H1 (cell line): ENCODE measurements around the gene PRKCA. TPM values are rescaled to one million over a fixed set of nuclear protein-coding genes. Genes with fewer than 3 reads are reported as not detected.

Experiments used
- CTCF ChIA-PET: fragments of 300-600 bp; sonication (Branson Sonifier 250); formaldehyde crosslinking; loops from one replicate; lab custom pipeline; 2021; ENCODE audit not compliant: partially characterized antibody; lab: Charles Lee
- POLR2A ChIA-PET: fragments of 300-600 bp; sonication (Branson Sonifier 250); formaldehyde crosslinking; loops from one replicate; lab custom pipeline; 2021; ENCODE audit warnings: inconsistent platforms; ENCODE audit not compliant: partially characterized antibody; lab: Charles Lee
- DNase-seq, 2 experiments: peaks; one replicate each; pipeline versions ENCODE4 v3.0.0 to v3.0.0-alpha.2; 2010 to 2022; ENCODE audit warnings: low spot score in 2 of 2, low read depth in 1 of 2, mixed read lengths in 1 of 2
- FAIRE-seq: peaks from 2 replicates; lab custom pipeline; 2011; peaks lifted over from hg19 to GRCh38; lab: Jason Lieb, UNC
- H2AFZ ChIP-seq: 2 replicates; pipeline ENCODE4 v1.8.1; 2012; ENCODE audit warnings: low read length, inconsistent platforms
- H2AK5ac ChIP-seq: 2 replicates; pipeline ENCODE4 v1.6.1; 2013; ENCODE audit warnings: low read depth, low read length
- H2BK120ac ChIP-seq: replicated peaks from 2 replicates; pipeline ENCODE3; 2013; ENCODE audit warnings: low read depth, low read length, inconsistent platforms
- H2BK12ac ChIP-seq: 2 replicates; pipeline ENCODE4 v1.6.1; 2013; ENCODE audit warnings: low read depth, low read length
- H2BK15ac ChIP-seq: 2 replicates; pipeline ENCODE4 v1.6.1; 2013; ENCODE audit warnings: low read length
- H2BK20ac ChIP-seq: 2 replicates; pipeline ENCODE4 v1.6.1; 2013; ENCODE audit warnings: low read length
- H2BK5ac ChIP-seq: 2 replicates; pipeline ENCODE4 v1.6.1; 2013; ENCODE audit warnings: low read depth, low read length
- H3K14ac ChIP-seq: 2 replicates; pipeline ENCODE4 v1.6.1; 2013; ENCODE audit warnings: inconsistent platforms; ENCODE audit not compliant: insufficient read length
- H3K18ac ChIP-seq: 2 replicates; pipeline ENCODE4 v1.6.1; 2013; ENCODE audit warnings: low read length; ENCODE audit errors: extremely low read depth
- H3K23ac ChIP-seq: 2 replicates; pipeline ENCODE4 v1.6.1; 2013; ENCODE audit warnings: inconsistent platforms; ENCODE audit not compliant: insufficient read length
- H3K23me2 ChIP-seq: 2 replicates; pipeline ENCODE4 v1.6.1; 2013; ENCODE audit warnings: low read depth, low read length
- H3K27ac ChIP-seq: 2 replicates; pipeline ENCODE4 v1.6.1; 2011; ENCODE audit warnings: low read depth, low read length, inconsistent platforms
- H3K27me3 ChIP-seq, 4 experiments: replicated peaks in 1 of 4; 1 replicate in 1 of 4; 2 replicates in 3 of 4; pipeline versions ENCODE4 v1.6.1 to v1.8.1; 2011 to 2013; ENCODE audit warnings: low read length in 3 of 4, mild to moderate bottlenecking in 3 of 4, inconsistent platforms in 2 of 4, mixed read lengths in 2 of 4, moderate library complexity in 1 of 4; ENCODE audit not compliant: control insufficient read depth in 3 of 4, insufficient read depth in 3 of 4; ENCODE audit errors: extremely low read depth in 1 of 4
- H3K36me3 ChIP-seq, 4 experiments: 2 replicates each; pipeline versions ENCODE4 v1.6.1 to v1.8.1; 2011 to 2013; ENCODE audit warnings: mild to moderate bottlenecking in 4 of 4, low read length in 3 of 4, moderate library complexity in 2 of 4, control low read depth in 1 of 4, inconsistent platforms in 1 of 4; ENCODE audit not compliant: insufficient read depth in 4 of 4, control insufficient read depth in 2 of 4
- H3K4ac ChIP-seq: replicated peaks from 2 replicates; pipeline ENCODE3; 2013; ENCODE audit warnings: low read length, low read depth, mixed read lengths, inconsistent platforms; ENCODE audit not compliant: insufficient read length
- H3K4me1 ChIP-seq, 4 experiments: replicated peaks in 1 of 4; 1 replicate in 1 of 4; 2 replicates in 3 of 4; pipeline versions ENCODE4 v1.6.1 to v1.8.1; 2011 to 2013; ENCODE audit warnings: low read length in 3 of 4, inconsistent platforms in 2 of 4, mixed read lengths in 1 of 4; ENCODE audit not compliant: insufficient read depth in 4 of 4, control insufficient read depth in 3 of 4
- H3K4me2 ChIP-seq, 2 experiments: 2 replicates each; pipeline versions ENCODE4 v1.6.1 to v1.8.1; 2011 to 2013; ENCODE audit warnings: low read depth in 2 of 2, low read length in 2 of 2, control low read depth in 1 of 2, inconsistent platforms in 1 of 2, mild to moderate bottlenecking in 1 of 2; ENCODE audit not compliant: insufficient read depth in 1 of 2
- H3K4me3 ChIP-seq, 4 experiments: fragments of 200-600, 300-600 bp in 1 of 4; sonication (generic), shearing (Covaris generic), sonication (Bioruptor Twin) in 1 of 4; 2 replicates each; pipeline versions ENCODE4 v1.5.1 to v1.8.1; 2011 to 2016; ENCODE audit warnings: low read length in 4 of 4, low read depth in 3 of 4, control low read depth in 2 of 4, inconsistent platforms in 2 of 4, mild to moderate bottlenecking in 2 of 4, mixed read lengths in 1 of 4, moderate library complexity in 1 of 4; ENCODE audit not compliant: insufficient read depth in 2 of 4; ENCODE audit errors: extremely low read depth in 1 of 4
- H3K56ac ChIP-seq: replicated peaks from 2 replicates; pipeline ENCODE3; 2013; ENCODE audit warnings: low read depth, mild to moderate bottlenecking, mixed read lengths, low read length, inconsistent platforms; ENCODE audit not compliant: insufficient read length
- H3K79me1 ChIP-seq: 2 replicates; pipeline ENCODE4 v1.6.1; 2013; ENCODE audit warnings: low read depth, low read length, control low read depth
- H3K79me2 ChIP-seq, 2 experiments: 2 replicates each; pipeline versions ENCODE4 v1.6.1 to v1.8.1; 2012 to 2013; ENCODE audit warnings: low read length in 2 of 2, mild to moderate bottlenecking in 2 of 2, inconsistent platforms in 1 of 2; ENCODE audit not compliant: insufficient read depth in 2 of 2, control insufficient read depth in 1 of 2
- H3K9ac ChIP-seq, 4 experiments: replicated peaks in 1 of 4; 1 replicate in 1 of 4; 2 replicates in 3 of 4; pipeline versions ENCODE4 v1.6.1 to v1.8.1; 2011 to 2013; ENCODE audit warnings: low read depth in 3 of 4, low read length in 3 of 4, control low read depth in 2 of 4, mild to moderate bottlenecking in 2 of 4, moderate library complexity in 2 of 4, inconsistent platforms in 1 of 4; ENCODE audit errors: extremely low read depth in 1 of 4
- H3K9me3 ChIP-seq, 2 experiments: 2 replicates each; pipeline versions ENCODE4 v1.6.1 to v1.8.1; 2012 to 2013; ENCODE audit warnings: mild to moderate bottlenecking in 2 of 2, moderate library complexity in 2 of 2, control low read depth in 1 of 2, inconsistent platforms in 1 of 2, low read depth in 1 of 2, low read length in 1 of 2, mixed read lengths in 1 of 2; ENCODE audit not compliant: insufficient read depth in 2 of 2
- H4K20me1 ChIP-seq, 2 experiments: replicated peaks in 1 of 2; 2 replicates each; pipeline versions ENCODE3 to v1.8.1; 2011 to 2013; ENCODE audit warnings: inconsistent platforms in 2 of 2, low read length in 2 of 2, mild to moderate bottlenecking in 1 of 2; ENCODE audit not compliant: insufficient read depth in 2 of 2, control insufficient read depth in 1 of 2
- H4K5ac ChIP-seq: 2 replicates; pipeline ENCODE4 v1.6.1; 2013; ENCODE audit warnings: low read length, low read depth, mixed read lengths, inconsistent platforms; ENCODE audit not compliant: insufficient read length
- H4K8ac ChIP-seq: 2 replicates; pipeline ENCODE4 v1.8.0; 2013; ENCODE audit warnings: mild to moderate bottlenecking, moderate library complexity, low read length, inconsistent platforms; ENCODE audit not compliant: insufficient read depth; ENCODE audit errors: extremely low read depth
- H4K91ac ChIP-seq: replicated peaks from 2 replicates; pipeline ENCODE3; 2013; ENCODE audit warnings: low read length, mixed read lengths, inconsistent platforms; ENCODE audit not compliant: insufficient read length
- CBX8 ChIP-seq: fragments of 300-800, 300-1000 bp; sonication (generic); IDR thresholded peaks from 2 replicates; pipeline ENCODE4 v1.7.1; 2016; ENCODE audit warnings: low read depth, low read length, borderline replicate concordance
- EP300 ChIP-seq, 2 experiments: IDR thresholded peaks; 1 replicate in 1 of 2; 2 replicates in 1 of 2; pipeline ENCODE4 v1.6.1; 2011 to 2012; ENCODE audit warnings: low read depth in 2 of 2, low read length in 2 of 2, mild to moderate bottlenecking in 2 of 2, borderline replicate concordance in 1 of 2, inconsistent platforms in 1 of 2, moderate library complexity in 1 of 2
- HDAC2 ChIP-seq, 2 experiments: fragments of 300-600 bp in 1 of 2; sonication (generic) in 1 of 2; IDR thresholded peaks; 2 replicates each; pipeline ENCODE4 v1.6.1; 2011 to 2012; ENCODE audit warnings: low read depth in 2 of 2, low read length in 2 of 2, mild to moderate bottlenecking in 2 of 2, moderate library complexity in 2 of 2, borderline replicate concordance in 1 of 2, inconsistent platforms in 1 of 2
- KDM4A ChIP-seq: IDR thresholded peaks from one replicate; pipeline ENCODE4 v1.7.1; 2012; ENCODE audit warnings: low read depth, mild to moderate bottlenecking, moderate library complexity, low read length, inconsistent platforms; ENCODE audit not compliant: severe bottlenecking
- NRF1 ChIP-seq: IDR thresholded peaks from 2 replicates; pipeline ENCODE4 v1.6.1; 2011; ENCODE audit warnings: mild to moderate bottlenecking, low read depth, low read length, improper control_type of control experiment
- POLR2A ChIP-seq, 2 experiments: IDR thresholded peaks; 1 replicate in 1 of 2; 2 replicates in 1 of 2; pipeline ENCODE4 v1.6.1; 2011; ENCODE audit warnings: low read depth in 2 of 2, low read length in 2 of 2, mild to moderate bottlenecking in 2 of 2; ENCODE audit errors: control extremely low read depth in 1 of 2
- RAD21 ChIP-seq, 2 experiments: IDR thresholded peaks in 1 of 2; conservative IDR thresholded peaks in 1 of 2; 2 replicates each; pipeline ENCODE4 v1.6.1; 2011; ENCODE audit warnings: low read depth in 2 of 2, low read length in 2 of 2, improper control_type of control experiment in 1 of 2, inconsistent platforms in 1 of 2, mild to moderate bottlenecking in 1 of 2, moderate library complexity in 1 of 2
- RBBP5 ChIP-seq: IDR thresholded peaks from 2 replicates; pipeline ENCODE4 v1.7.1; 2012; ENCODE audit warnings: low read depth, mild to moderate bottlenecking, inconsistent platforms, low read length, moderate library complexity, borderline replicate concordance
- SAP30 ChIP-seq: fragments of 300-600 bp; sonication (generic); IDR thresholded peaks from 2 replicates; pipeline ENCODE4 v1.7.1; 2012; ENCODE audit warnings: low read length, moderate library complexity, mild to moderate bottlenecking, inconsistent platforms; ENCODE audit not compliant: insufficient read depth, insufficient replicate concordance
- SP2 ChIP-seq: IDR thresholded peaks from 2 replicates; pipeline ENCODE4 v1.6.1; 2012; ENCODE audit warnings: mild to moderate bottlenecking, low read length, inconsistent platforms
- TAF7 ChIP-seq: optimal IDR thresholded peaks from 2 replicates; pipeline ENCODE3; 2011; ENCODE audit warnings: low read depth, mild to moderate bottlenecking, inconsistent platforms, low read length, moderate library complexity, borderline replicate concordance
- TBP ChIP-seq: IDR thresholded peaks from 2 replicates; pipeline ENCODE4 v1.6.1; 2011; ENCODE audit warnings: low read depth, low read length, improper control_type of control experiment
- WGBS, 2 experiments: shearing (Covaris generic) in 1 of 2; methylation state at CpG; one replicate each; pipeline versions ENCODE4 v1.1.6 to v1.1.7; 2013 to 2015; ENCODE audit warnings: low lambda C conversion rate in 2 of 2, mixed read lengths in 2 of 2, inconsistent platforms in 1 of 2, low coverage in 1 of 2, missing lambda C conversion rate in 1 of 2; ENCODE audit not compliant: insufficient replicate concordance in 2 of 2, insufficient coverage in 1 of 2, insufficient read length in 1 of 2; ENCODE audit errors: extremely low coverage in 1 of 2, missing lambda C conversion rate in 1 of 2; 5-methylcytosine and 5-hydroxymethylcytosine counted together
- polyA plus RNA-seq, 7 experiments: library from polyadenylated mRNA; depleted of rRNA in 3 of 7; stranded (reverse) in 5 of 7; unstranded in 2 of 7; fragments of >200 nt in 5 of 7; fragments of 200-250 nt in 2 of 7; gene quantifications; 1 replicate in 5 of 7; 2 replicates in 1 of 7; 4 replicates in 1 of 7; pipeline versions ENCODE4 v1.2.1 to v1.2.3, GENCODE V29; 2011 to 2013; ENCODE audit warnings: missing spikeins in 2 of 7, mixed read lengths in 2 of 7
- total RNA-seq: library from RNA; stranded (reverse); fragmentation: NEBNext Ultra II Directional; extraction: Animal tissue kit (Norgen Biotek cat#: 25700); gene quantifications from 2 replicates; pipeline ENCODE4 v1.2.1, GENCODE V29; 2021

PRKCA gene
- total and polyA plus RNA-seq, 2 of the 8 experiments (the other 6 are each of a cell fraction or from before 2014, with no cell fraction given): 5.8 to 17.8 TPM

- H3K23me2 ChIP-seq: no peaks in the 10 kb centered on the region
- no peak overlapping the region for H4K8ac ChIP-seq
- H3K56ac ChIP-seq: no peak overlapping the region
- no peak overlapping the region for H3K4ac ChIP-seq
- no peaks in the 10 kb centered on the region for H3K79me2 ChIP-seq
- H3K23ac ChIP-seq: no peak overlapping the region
- H3K4me3 ChIP-seq: no peak overlapping the region
- H3K4me1 ChIP-seq: peaks cover 0 to 14% (median 7%) of the 10 kb centered on the region in 4 experiments; a peak in 5 of 7 replicates
- no peak overlapping the region for H3K9ac ChIP-seq
- H3K79me1 ChIP-seq: no peaks in the 10 kb centered on the region
- FAIRE-seq (no peak), DNase-seq (no peak)
- H2BK5ac ChIP-seq: no peak overlapping the region
- no peaks in the 10 kb centered on the region for H3K27me3 ChIP-seq
- H2BK20ac ChIP-seq: no peak overlapping the region
- H3K14ac ChIP-seq: no peak overlapping the region
- H3K9me3 ChIP-seq: no peaks in the 10 kb centered on the region
- H2AFZ ChIP-seq: no peak overlapping the region
- no peak overlapping the region for H4K91ac ChIP-seq
- no peak overlapping the region for H3K4me2 ChIP-seq
- ChIA-PET POLR2A (interaction anchor here (0.9 kb wide), 1 partner anchor 13 kb away, joined by 3 read pairs; no protein-coding TSS in a partner anchor), CTCF (interaction anchor here (0.6 kb wide), 1 partner anchor 92 kb away, joined by 4 read pairs; no protein-coding TSS in a partner anchor)
- H4K5ac ChIP-seq: no peak overlapping the region
- H2BK120ac ChIP-seq: no peak overlapping the region
- no peaks in the 10 kb centered on the region for H3K36me3 ChIP-seq
- no peak overlapping the region for H2AK5ac ChIP-seq
- no peak overlapping the region for H2BK12ac ChIP-seq
- no peak overlapping the region for H3K27ac ChIP-seq
- no peaks in the 10 kb centered on the region for H4K20me1 ChIP-seq
- 98% methylated on average over 3 of the region's 3 CpGs; no CpG with 5 or more reads in 1 of the 2 experiments for WGBS, 2 experiments
- no peak overlapping the region for H2BK15ac ChIP-seq
- H3K18ac ChIP-seq: no peak overlapping the region
- TF ChIP-seq TBP: no peak
- no peak for TF ChIP-seq HDAC2 (IDR thresholded peaks at IDR 0.05; ENCODE audit: borderline replicate concordance in 1 of 2, low read depth in 2 of 2, low read length in 2 of 2)
- TF ChIP-seq TAF7: no peak
- TF ChIP-seq KDM4A: no peak
- no peak for TF ChIP-seq POLR2A (IDR thresholded peaks at IDR 0.05; ENCODE audit: control extremely low read depth in 1 of 2, low read depth in 2 of 2, low read length in 2 of 2)
- TF ChIP-seq RAD21 (IDR thresholded peaks at IDR 0.05 in 1 of 2, conservative IDR thresholded peaks at IDR 0.05 in 1 of 2; ENCODE audit: low read depth in 2 of 2, low read length in 2 of 2): no peak
- no peak for TF ChIP-seq CBX8
- no peak for TF ChIP-seq SAP30
- TF ChIP-seq RBBP5: no peak
- no peak for TF ChIP-seq NRF1
- TF ChIP-seq SP2: no peak
- TF ChIP-seq EP300 (IDR thresholded peaks at IDR 0.05; ENCODE audit: borderline replicate concordance in 1 of 2, low read depth in 2 of 2, low read length in 2 of 2): no peak
Measured at GRCh38 chr17:66580956-66581391, 278.6 kb downstream of the PRKCA start.
